Astrocyte (in vitro differentiated cells and primary cell): Measurements from ENCODE around the gene CIC. TPM values are rescaled to one million over a fixed set of nuclear protein-coding genes. Genes with fewer than 3 reads are reported as not detected.

Experiments
- DNase-seq: peaks from one replicate; pipeline ENCODE4 v3.0.0-alpha.2; 2010; ENCODE audit warnings: low read depth
- FAIRE-seq: peaks from 2 replicates; lab custom pipeline; 2011; peaks lifted over from hg19 to GRCh38; lab: Jason Lieb, UNC
- H2AFZ ChIP-seq: 2 replicates; pipeline ENCODE4 v1.6.0; 2012; ENCODE audit warnings: low read depth, low read length, inconsistent platforms
- H3K27ac ChIP-seq: 2 replicates; pipeline ENCODE4 v1.5.1; 2011; ENCODE audit warnings: low read depth, low read length, inconsistent platforms
- H3K27me3 ChIP-seq: 2 replicates; pipeline ENCODE4 v1.6.0; 2011; ENCODE audit warnings: low read length, inconsistent platforms; ENCODE audit not compliant: insufficient read depth
- H3K36me3 ChIP-seq: 2 replicates; pipeline ENCODE4 v1.5.1; 2011; ENCODE audit warnings: low read length, inconsistent platforms; ENCODE audit not compliant: insufficient read depth
- H3K4me1 ChIP-seq: 2 replicates; pipeline ENCODE4 v1.5.1; 2011; ENCODE audit warnings: low read length, inconsistent platforms; ENCODE audit not compliant: insufficient read depth
- H3K4me2 ChIP-seq: 2 replicates; pipeline ENCODE4 v1.6.0; 2012; ENCODE audit warnings: low read length, inconsistent platforms
- H3K4me3 ChIP-seq: 2 replicates; pipeline ENCODE4 v1.5.1; 2011; ENCODE audit warnings: low read depth, mild to moderate bottlenecking, low read length, inconsistent platforms; ENCODE audit not compliant: insufficient read depth
- H3K79me2 ChIP-seq: 2 replicates; pipeline ENCODE4 v1.6.0; 2012; ENCODE audit warnings: mild to moderate bottlenecking, low read length, inconsistent platforms; ENCODE audit not compliant: insufficient read depth
- H3K9ac ChIP-seq: 2 replicates; pipeline ENCODE4 v1.6.0; 2012; ENCODE audit warnings: mild to moderate bottlenecking, low read length, inconsistent platforms
- H3K9me3 ChIP-seq: 2 replicates; pipeline ENCODE4 v1.5.1; 2012; ENCODE audit warnings: low read depth, mild to moderate bottlenecking, low read length, inconsistent platforms; ENCODE audit not compliant: insufficient read depth
- H4K20me1 ChIP-seq: 2 replicates; pipeline ENCODE4 v1.6.0; 2012; ENCODE audit warnings: low read length, inconsistent platforms; ENCODE audit not compliant: insufficient read depth
- H3K27ac Mint-ChIP-seq: one replicate; pipeline ENCODE4 v1.8.0; 2021; ENCODE audit warnings: mild to moderate bottlenecking, mixed read lengths; ENCODE audit not compliant: unreplicated experiment
- H3K27me3 Mint-ChIP-seq: one replicate; pipeline ENCODE4 v1.8.0; 2021; ENCODE audit warnings: low read depth, mixed read lengths; ENCODE audit not compliant: unreplicated experiment
- H3K36me3 Mint-ChIP-seq: one replicate; pipeline ENCODE4 v1.8.0; 2021; ENCODE audit warnings: low read depth, mixed read lengths; ENCODE audit not compliant: unreplicated experiment
- H3K4me1 Mint-ChIP-seq: one replicate; pipeline ENCODE4 v1.8.0; 2021; ENCODE audit warnings: low read depth, mixed read lengths; ENCODE audit not compliant: unreplicated experiment
- H3K4me3 Mint-ChIP-seq: one replicate; pipeline ENCODE4 v1.8.0; 2021; ENCODE audit warnings: mild to moderate bottlenecking, moderate library complexity, mixed read lengths; ENCODE audit not compliant: unreplicated experiment
- H3K9me3 Mint-ChIP-seq: one replicate; pipeline ENCODE4 v1.8.0; 2021; ENCODE audit warnings: mild to moderate bottlenecking, mixed read lengths; ENCODE audit not compliant: unreplicated experiment
- EZH2 ChIP-seq: IDR thresholded peaks from 2 replicates; pipeline ENCODE4 v1.6.1; 2012; ENCODE audit warnings: mild to moderate bottlenecking, low read length, inconsistent platforms; ENCODE audit not compliant: insufficient read depth
- total RNA-seq: library from RNA; stranded (reverse); gene quantifications from 2 replicates; pipeline ENCODE4 v1.2.1, GENCODE V29; 2021
- TF ChIP-seq, protein P1 (sequence below): IDR thresholded peaks from 2 replicates; pipeline ENCODE4 v1.5.1; 2011; ENCODE audit warnings: low read depth, mild to moderate bottlenecking, inconsistent platforms, low read length, moderate library complexity; ENCODE audit not compliant: insufficient read depth

The CIC gene
- total RNA-seq, 1 donor from 2014 or later: 78.5 TPM

- H3K4me2 ChIP-seq: no peak overlapping the region
- Mint-ChIP-seq H3K27ac (peak overlapping the region; percentile 89), H3K4me3 (no peak overlapping the region), H3K4me1 (peaks cover 38% of the 10 kb centered on the region), H3K36me3 (peaks cover 6% of the 10 kb centered on the region), H3K27me3 (no peaks in the 10 kb centered on the region), H3K9me3 (peaks cover 3% of the 10 kb centered on the region)
- peak overlapping the region; percentile 45 for H3K9ac ChIP-seq
- H3K9me3 ChIP-seq: no peaks in the 10 kb centered on the region
- H2AFZ ChIP-seq: no peak overlapping the region
- DNase-seq (no peak), FAIRE-seq (no peak)
- TF ChIP-seq, protein P1, sequence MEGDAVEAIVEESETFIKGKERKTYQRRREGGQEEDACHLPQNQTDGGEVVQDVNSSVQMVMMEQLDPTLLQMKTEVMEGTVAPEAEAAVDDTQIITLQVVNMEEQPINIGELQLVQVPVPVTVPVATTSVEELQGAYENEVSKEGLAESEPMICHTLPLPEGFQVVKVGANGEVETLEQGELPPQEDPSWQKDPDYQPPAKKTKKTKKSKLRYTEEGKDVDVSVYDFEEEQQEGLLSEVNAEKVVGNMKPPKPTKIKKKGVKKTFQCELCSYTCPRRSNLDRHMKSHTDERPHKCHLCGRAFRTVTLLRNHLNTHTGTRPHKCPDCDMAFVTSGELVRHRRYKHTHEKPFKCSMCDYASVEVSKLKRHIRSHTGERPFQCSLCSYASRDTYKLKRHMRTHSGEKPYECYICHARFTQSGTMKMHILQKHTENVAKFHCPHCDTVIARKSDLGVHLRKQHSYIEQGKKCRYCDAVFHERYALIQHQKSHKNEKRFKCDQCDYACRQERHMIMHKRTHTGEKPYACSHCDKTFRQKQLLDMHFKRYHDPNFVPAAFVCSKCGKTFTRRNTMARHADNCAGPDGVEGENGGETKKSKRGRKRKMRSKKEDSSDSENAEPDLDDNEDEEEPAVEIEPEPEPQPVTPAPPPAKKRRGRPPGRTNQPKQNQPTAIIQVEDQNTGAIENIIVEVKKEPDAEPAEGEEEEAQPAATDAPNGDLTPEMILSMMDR: no peak
- TF ChIP-seq EZH2: no peak
- peaks cover 39% of the 10 kb centered on the region for H3K4me1 ChIP-seq
- H3K27me3 ChIP-seq: no peaks in the 10 kb centered on the region
- peaks cover 13% of the 10 kb centered on the region for H3K36me3 ChIP-seq
- H4K20me1 ChIP-seq: peaks cover 56% of the 10 kb centered on the region
- peaks cover 56% of the 10 kb centered on the region for H3K79me2 ChIP-seq
- peak overlapping the region; percentile 53 for H3K27ac ChIP-seq
- H3K4me3 ChIP-seq: no peak overlapping the region
Observed at GRCh38 chr19:42247640-42248199, 21.3 kb upstream of the CIC start.

- H3K36me3 Mint-ChIP-seq: peaks cover 6% of the 10 kb centered on the region
- no peak overlapping the region for H3K4me3 Mint-ChIP-seq
- H3K4me1 Mint-ChIP-seq: peaks cover 38% of the 10 kb centered on the region
- H3K36me3 ChIP-seq: peaks cover 13% of the 10 kb centered on the region
- no peak overlapping the region for H3K4me2 ChIP-seq
- H3K4me3 ChIP-seq: no peak overlapping the region
- H3K27me3 ChIP-seq: no peaks in the 10 kb centered on the region
- no peak overlapping the region for H3K9ac ChIP-seq
- H3K9me3 ChIP-seq: no peaks in the 10 kb centered on the region
- no peaks in the 10 kb centered on the region for H3K27me3 Mint-ChIP-seq
- H3K4me1 ChIP-seq: peaks cover 44% of the 10 kb centered on the region
- H3K79me2 ChIP-seq: peaks cover 63% of the 10 kb centered on the region
- H2AFZ ChIP-seq: no peak overlapping the region
- peaks cover 3% of the 10 kb centered on the region for H3K9me3 Mint-ChIP-seq
- TF ChIP-seq EZH2: no peak
- TF ChIP-seq, protein P1: no peak
- DNase-seq: no peak
- peak overlapping the region; percentile 41 for H3K27ac Mint-ChIP-seq
- no peak for FAIRE-seq
- peaks cover 63% of the 10 kb centered on the region for H4K20me1 ChIP-seq
- H3K27ac ChIP-seq: no peak overlapping the region
Observed at GRCh38 chr19:42248270-42249148, 20.5 kb upstream of the CIC start.
